Astrocyte of the spinal cord (primary cell): ENCODE results near the gene ZMAT5.
A peak's percentile ranks its signal among the peaks of the same experiment; 100 is the strongest.

ENCODE experiments used
- DNase-seq: peaks from one replicate; pipeline ENCODE4 v3.0.0; 2011; ENCODE audit warnings: low read depth, low spot score
- H3K4me3 ChIP-seq: 2 replicates; pipeline ENCODE4 v1.5.1; 2011; ENCODE audit warnings: low read depth, mild to moderate bottlenecking, low read length, moderate library complexity
- CTCF ChIP-seq: IDR thresholded peaks from 2 replicates; pipeline ENCODE4 v1.5.1; 2012; ENCODE audit warnings: low read depth, mild to moderate bottlenecking, low read length, inconsistent platforms
- in situ Hi-C: cut with HindIII; loops from 2 replicates; pipeline ENCODE4 v1.10.0; 2017; ENCODE audit warnings: low sequenced_read_pairs

Gene ZMAT5

GRCh38 chr22:29799217-29799680 lies 32.4 kb upstream of the ZMAT5 start:
- no peak for TF ChIP-seq CTCF
- H3K4me3 ChIP-seq, result no peak overlapping the region
- in situ Hi-C loops, result no loop called here
- peak; percentile 85 for DNase-seq

GRCh38 chr22:29798801-29799200 lies 32.0 kb upstream of the ZMAT5 start:
- TF ChIP-seq CTCF, result no peak
- DNase-seq, result no peak
- in situ Hi-C loops, result no loop called here
- no peak overlapping the region for H3K4me3 ChIP-seq

- TF ChIP-seq CTCF, result no peak
- in situ Hi-C loops, result no loop called here
- no peak for DNase-seq
- H3K4me3 ChIP-seq, result no peak overlapping the region
These were observed 31.5 kb upstream of the ZMAT5 start for GRCh38 chr22:29798318-29798717.

- in situ Hi-C loops, result no loop called here
- no peak overlapping the region for H3K4me3 ChIP-seq
- TF ChIP-seq CTCF, result no peak
- DNase-seq, result no peak
These were observed 30.5 kb upstream of the ZMAT5 start for GRCh38 chr22:29797351-29797750.

- in situ Hi-C loops, result no loop called here
- no peak overlapping the region for H3K4me3 ChIP-seq
- DNase-seq, result no peak
- no peak for TF ChIP-seq CTCF
These were observed 28.9 kb upstream of the ZMAT5 start for GRCh38 chr22:29795663-29796062.

- TF ChIP-seq CTCF, result no peak
- in situ Hi-C loops, result no loop called here
These were observed 26.6 kb upstream of the ZMAT5 start for GRCh38 chr22:29793396-29793795.

GRCh38 chr22:29790061-29790460 lies 23.3 kb upstream of the ZMAT5 start:
- H3K4me3 ChIP-seq, result no peak overlapping the region
- in situ Hi-C loops, result no loop called here
- no peak for DNase-seq
- TF ChIP-seq CTCF, result no peak

More at GRCh38 chr22:29793396-29793795, 26.6 kb upstream of the ZMAT5 start:
- no peak overlapping the region for H3K4me3 ChIP-seq
- no peak for DNase-seq
